K562 (cell line): ENCODE results near the gene NPDC1. TPM values are rescaled to one million over a fixed set of nuclear protein-coding genes. Genes with fewer than 3 reads are reported as not detected.

Experiments used
- ATAC-seq: fragments of 200-7000 bp; cut with Tn5 transposase; 3 replicates; pipeline ENCODE4 v1.9.1; 2020; ENCODE audit warnings: moderate library complexity
- BruUV-seq: library from RNA; stranded (reverse); fragments of 400-500 nt; replicated peaks from 2 replicates; lab custom pipeline; 2021; lab: Mats Ljungman, UMichigan
- CTCF ChIA-PET: fragments of 300-600 bp; formaldehyde crosslinking; extraction: SDS; loops from one replicate; lab custom pipeline; 2021; ENCODE audit warnings: low intra/inter-chr PET ratio; lab: Yijun Ruan, JAX
- POLR2A ChIA-PET: fragments of 300-600, 350-650 bp; sonication (Branson Sonifier 250); formaldehyde crosslinking; extraction: SDS; loops from one replicate; lab custom pipeline; 2021; ENCODE audit warnings: antibody characterized with exemption, inconsistent platforms; lab: Yijun Ruan, JAX
- DNase-seq, 4 experiments: peaks; one replicate each; pipeline versions ENCODE4 v3.0.0 to v3.0.0-alpha.2; 2011 to 2018; ENCODE audit warnings: low spot score in 3 of 4, mixed read lengths in 3 of 4; ENCODE audit errors: extremely low read depth in 1 of 4
- FAIRE-seq: peaks from 2 replicates; lab custom pipeline; 2011; peaks lifted over from hg19 to GRCh38; lab: Jason Lieb, UNC
- H2AFZ ChIP-seq: 2 replicates; pipeline ENCODE4 v1.6.0; 2011; ENCODE audit warnings: low read depth, low read length, control low read depth, inconsistent platforms
- H3K27ac ChIP-seq: fragments of 200-600 bp; 3 replicates; pipeline ENCODE4 v1.8.0; 2011; ENCODE audit warnings: low read depth, mild to moderate bottlenecking, control low read depth, inconsistent platforms, low read length, moderate library complexity, mixed read lengths; ENCODE audit errors: extremely low read depth
- H3K27me3 ChIP-seq, 2 experiments: fragments of 300-600 bp in 1 of 2; 2 replicates in 1 of 2; 3 replicates in 1 of 2; pipeline versions ENCODE4 v1.6.0 to v1.8.0; 2011; ENCODE audit warnings: inconsistent platforms in 2 of 2, low read length in 2 of 2, mild to moderate bottlenecking in 1 of 2, mixed read lengths in 1 of 2, moderate library complexity in 1 of 2; ENCODE audit not compliant: control insufficient read depth in 2 of 2, insufficient read depth in 2 of 2
- H3K36me3 ChIP-seq: fragments of 300-600 bp; 3 replicates; pipeline ENCODE4 v1.8.0; 2011; ENCODE audit warnings: mild to moderate bottlenecking, low read length, inconsistent platforms; ENCODE audit not compliant: control insufficient read depth, insufficient read depth
- H3K4me1 ChIP-seq, 2 experiments: fragments of 200-600 bp in 1 of 2; replicated peaks in 1 of 2; 2 replicates in 1 of 2; 3 replicates in 1 of 2; pipeline versions ENCODE4 v1.5.1 to v1.8.0; 2011; ENCODE audit warnings: inconsistent platforms in 2 of 2, low read length in 2 of 2, mild to moderate bottlenecking in 1 of 2, mixed read lengths in 1 of 2, moderate library complexity in 1 of 2; ENCODE audit not compliant: control insufficient read depth in 2 of 2, insufficient read depth in 2 of 2
- H3K4me2 ChIP-seq: 2 replicates; pipeline ENCODE4 v1.6.1; 2011; ENCODE audit warnings: low read length, control low read depth, inconsistent platforms, mixed read lengths; ENCODE audit not compliant: insufficient read depth
- H3K4me3 ChIP-seq: fragments of 200-600 bp; sonication (generic), shearing (Covaris generic); 2 replicates; pipeline ENCODE4 v1.5.1; 2016; ENCODE audit warnings: control low read depth, inconsistent platforms
- H3K79me2 ChIP-seq: fragments of 200-600 bp; 3 replicates; pipeline ENCODE4 v1.8.0; 2011; ENCODE audit warnings: low read length, inconsistent platforms; ENCODE audit not compliant: control insufficient read depth, insufficient read depth
- H3K9ac ChIP-seq, 2 experiments: 2 replicates each; pipeline versions ENCODE4 v1.6.0 to v1.6.1; 2011; ENCODE audit warnings: low read depth in 2 of 2, low read length in 2 of 2, control low read depth in 1 of 2, inconsistent platforms in 1 of 2, mild to moderate bottlenecking in 1 of 2, mixed read lengths in 1 of 2; ENCODE audit not compliant: insufficient read depth in 1 of 2
- H3K9me1 ChIP-seq: one replicate; pipeline ENCODE4 v1.6.0; 2011; ENCODE audit warnings: inconsistent platforms, mild to moderate bottlenecking, low read length, moderate library complexity; ENCODE audit not compliant: control insufficient read depth, insufficient read depth
- H3K9me3 ChIP-seq: replicated peaks from 2 replicates; pipeline ENCODE4 v1.5.1; 2011; ENCODE audit warnings: low read depth, low read length, inconsistent platforms; ENCODE audit not compliant: control insufficient read depth, insufficient read depth
- H4K20me1 ChIP-seq: replicated peaks from 2 replicates; pipeline ENCODE4 v1.6.1; 2011; ENCODE audit warnings: low read length, inconsistent platforms, mixed read lengths; ENCODE audit not compliant: control insufficient read depth, insufficient read depth
- ARID3A ChIP-seq: IDR thresholded peaks from 2 replicates; pipeline ENCODE4 v1.6.1; 2012; ENCODE audit warnings: low read depth, low read length, improper control_type of control experiment, borderline replicate concordance
- ARNT ChIP-seq, 2 experiments: fragments of 450-650 bp; IDR thresholded peaks; 2 replicates each; pipeline ENCODE4 v1.6.1; 2016; ENCODE audit warnings: mild to moderate bottlenecking in 1 of 2
- BCL6 ChIP-seq: fragments of 250-450 bp; sonication (Bioruptor Pico); IDR thresholded peaks from 2 replicates; pipeline ENCODE4 v1.4.0; 2020
- FUS ChIP-seq: fragments of 200-400 bp; formaldehyde crosslinking; optimal IDR thresholded peaks from 2 replicates; pipeline ENCODE3; 2017; ENCODE audit warnings: low read depth, low read length
- KLF1 ChIP-seq: fragments of 450-650 bp; IDR thresholded peaks from 2 replicates; pipeline ENCODE4 v1.6.1; 2016; ENCODE audit warnings: missing genetic modification characterization, missing compliant biosample characterization
- PCBP1 ChIP-seq: fragments of 200-400 bp; formaldehyde crosslinking; IDR thresholded peaks from 2 replicates; pipeline ENCODE4 v1.6.1; 2018; ENCODE audit warnings: mild to moderate bottlenecking, low read depth, low read length; ENCODE audit not compliant: poor library complexity, severe bottlenecking
- SMARCE1 ChIP-seq: fragments of 450-650 bp; IDR thresholded peaks from 2 replicates; pipeline ENCODE4 v1.7.1; 2016; ENCODE audit warnings: mild to moderate bottlenecking
- SOX6 ChIP-seq: fragments of 450-650 bp; IDR thresholded peaks from 2 replicates; pipeline ENCODE4 v1.6.1; 2014; ENCODE audit warnings: mild to moderate bottlenecking
- SRSF7 ChIP-seq: fragments of 200-400 bp; formaldehyde crosslinking; optimal IDR thresholded peaks from 2 replicates; pipeline ENCODE3; 2017; ENCODE audit warnings: mild to moderate bottlenecking, low read depth, low read length
- THRB ChIP-seq: fragments of 450-650 bp; formaldehyde crosslinking; conservative IDR thresholded peaks from 2 replicates; pipeline ENCODE4 v1.4.0; 2022; ENCODE audit warnings: mild to moderate bottlenecking, missing genetic modification characterization
- U2AF2 ChIP-seq: fragments of 200-400 bp; formaldehyde crosslinking; optimal IDR thresholded peaks from 2 replicates; pipeline ENCODE3; 2017; ENCODE audit warnings: low read depth, mild to moderate bottlenecking, low read length
- ZBTB17 ChIP-seq: fragments of 450-650 bp; formaldehyde crosslinking; IDR thresholded peaks from 2 replicates; pipeline ENCODE4 v1.4.0; 2020; ENCODE audit warnings: mild to moderate bottlenecking
- ZNF12 ChIP-seq: sonication (generic); formaldehyde crosslinking; IDR thresholded peaks from 2 replicates; pipeline ENCODE4 v1.4.0; 2020; ENCODE audit warnings: mild to moderate bottlenecking, missing genetic modification reagents
- ZNF263 ChIP-seq: sonication (generic); formaldehyde crosslinking; IDR thresholded peaks from 2 replicates; pipeline ENCODE4 v1.8.0; 2022; ENCODE audit warnings: mild to moderate bottlenecking, missing genetic modification reagents, borderline replicate concordance
- ZNF778 ChIP-seq: fragments of 450-650 bp; formaldehyde crosslinking; IDR thresholded peaks from 2 replicates; pipeline ENCODE4 v1.4.0; 2020; ENCODE audit warnings: mild to moderate bottlenecking, moderate library complexity
- WGBS: fragments of 100-300 bp; shearing (Covaris generic); methylation state at CpG from one replicate; pipeline ENCODE4 v1.1.6; 2016; ENCODE audit warnings: low coverage, mixed read lengths; ENCODE audit not compliant: insufficient coverage; ENCODE audit errors: missing lambda C conversion rate; 5-methylcytosine and 5-hydroxymethylcytosine counted together
- in situ Hi-C: fragments of 300-500 bp; cut with MboI; formaldehyde crosslinking; loops from 4 replicates; pipeline ENCODE4 v1.15.0; 2018; ENCODE audit warnings: inconsistent platforms, mixed read lengths
- intact Hi-C: fragments of 100-400 bp; cut with micrococcal nuclease; formaldehyde crosslinking; loops from 2 replicates; pipeline ENCODE4 v1.14.2; 2022
- polyA plus RNA-seq, 8 experiments: library from polyadenylated mRNA; depleted of rRNA in 4 of 8; stranded (reverse) in 5 of 8; unstranded in 3 of 8; fragments of >200 nt; fragmentation: Nextera tagmentation in 2 of 8; fragmentation: Illumina TruSeq in 1 of 8; extraction: Ambion mirVana in 2 of 8; extraction: Trizol in 1 of 8; gene quantifications; 2 replicates each; pipeline versions ENCODE4 v1.2.1 to v1.2.3, GENCODE V29; 2011 to 2014; ENCODE audit warnings: inconsistent platforms in 1 of 8, missing spikeins in 1 of 8
- total RNA-seq, 7 experiments: library from RNA; depleted of rRNA in 6 of 7; stranded (reverse); fragments of >200 nt in 6 of 7; fragmentation: Illumina TruSeq in 2 of 7; extraction: Trizol in 2 of 7; gene quantifications; 2 replicates each; pipeline versions ENCODE4 v1.2.1 to v1.2.3, GENCODE V29; 2011 to 2021; ENCODE audit warnings: low replicate concordance in 1 of 7

NPDC1 gene
- total and polyA plus RNA-seq, 9 of the 15 experiments (the other 6 are each of a cell fraction or from before 2014, with no cell fraction given): 0.06 to 2.1 (median 0.53) TPM; not detected in 3

GRCh38 chr9:137006116-137007003 is 39.6 kb downstream of the NPDC1 start:
- Histone ChIP-seq H3K27ac (no peak overlapping the region), H4K20me1 (no peaks in the 10 kb centered on the region), H2AFZ (no peak overlapping the region), H3K27me3 (no peaks in the 10 kb centered on the region), H3K4me3 (no peak overlapping the region), H3K9ac (peak overlapping the region in 1 of 2 experiments; percentile 1; a peak in 2 of 4 replicates), H3K4me1 (peaks cover 0 to 52% of the 10 kb centered on the region in 2 experiments; a peak in 2 of 5 replicates), H3K9me1 (no peaks in the 10 kb centered on the region), H3K36me3 (no peaks in the 10 kb centered on the region), H3K4me2 (no peak overlapping the region), H3K79me2 (no peaks in the 10 kb centered on the region), H3K9me3 (0 out of 2 replicates have a peak, but pooled peaks cover 1% of the 10 kb centered on the region)
- FAIRE-seq: no peak
- in situ Hi-C loops (no loop called here), intact Hi-C loops (no loop called here)
- POLR2A ChIA-PET: interaction anchor here (0.6 kb wide), 3 partner anchors 183 to 306 kb away, joined by 3 read pairs; no protein-coding TSS in a partner anchor
- 47% methylated on average over 24 of the region's 24 CpGs for WGBS
- no peak for DNase-seq
- BruUV-seq: no TSS peak
- CTCF ChIA-PET: no interaction called here
- no peak for ATAC-seq
- TF ChIP-seq ZNF263 (CRISPR knock-in tag) (no peak), U2AF2 (no peak), ZBTB17 (CRISPR knock-in tag) (no peak), FUS (no peak), KLF1 (tag) (no peak), SOX6 (no peak), THRB (CRISPR knock-in tag) (no peak), ZNF12 (CRISPR knock-in tag) (no peak), ZNF778 (CRISPR knock-in tag) (no peak), PCBP1 (no peak), SMARCE1 (no peak), ARID3A (no peak), BCL6 (CRISPR knock-in tag) (no peak), SRSF7 (no peak), ARNT (IDR thresholded peaks at IDR 0.05) (no peak)
